Measurements from ENCODE around the gene MARCHF10. TPM values are rescaled to one million over a fixed set of nuclear protein-coding genes. Genes with fewer than 3 reads are reported as not detected.

Gene MARCHF10
- total RNA-seq, 3 donors from 2014 or later: under 0.01 to 0.16 TPM; not detected in 1

DNA sequence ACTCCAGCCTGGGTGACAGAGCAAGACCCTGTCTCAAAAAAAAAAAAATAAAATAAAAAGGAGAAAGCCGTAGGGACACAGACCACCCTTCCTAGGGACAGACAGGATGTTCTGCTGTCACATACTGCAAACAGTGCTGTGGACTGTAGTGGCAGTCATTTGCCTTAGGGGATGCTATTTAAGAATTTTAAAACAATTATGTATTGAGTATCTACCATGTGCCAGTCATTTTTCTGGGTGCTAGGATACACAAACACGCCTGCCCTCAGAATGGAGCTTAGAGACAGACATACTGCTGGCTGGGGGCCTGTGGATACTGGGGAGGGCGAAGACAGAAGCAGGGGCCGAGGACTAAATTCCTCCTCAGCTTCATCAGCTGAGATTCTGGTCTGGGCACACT is 135.2 kb downstream of the MARCHF10 start:
- Histone ChIP-seq H3K4me3 (no peak overlapping the region), H3K27me3 (no peaks in the 10 kb centered on the region), H3K27ac (no peak overlapping the region), H3K36me3 (no peaks in the 10 kb centered on the region), H3K4me1 (peaks cover 0 to 3% of the 10 kb centered on the region in 2 donors), H3K9me3 (no peaks in the 10 kb centered on the region)
- no peak for DNase-seq (ENCODE audit: low spot score in 2 of 2)
- TF ChIP-seq, protein P1, sequence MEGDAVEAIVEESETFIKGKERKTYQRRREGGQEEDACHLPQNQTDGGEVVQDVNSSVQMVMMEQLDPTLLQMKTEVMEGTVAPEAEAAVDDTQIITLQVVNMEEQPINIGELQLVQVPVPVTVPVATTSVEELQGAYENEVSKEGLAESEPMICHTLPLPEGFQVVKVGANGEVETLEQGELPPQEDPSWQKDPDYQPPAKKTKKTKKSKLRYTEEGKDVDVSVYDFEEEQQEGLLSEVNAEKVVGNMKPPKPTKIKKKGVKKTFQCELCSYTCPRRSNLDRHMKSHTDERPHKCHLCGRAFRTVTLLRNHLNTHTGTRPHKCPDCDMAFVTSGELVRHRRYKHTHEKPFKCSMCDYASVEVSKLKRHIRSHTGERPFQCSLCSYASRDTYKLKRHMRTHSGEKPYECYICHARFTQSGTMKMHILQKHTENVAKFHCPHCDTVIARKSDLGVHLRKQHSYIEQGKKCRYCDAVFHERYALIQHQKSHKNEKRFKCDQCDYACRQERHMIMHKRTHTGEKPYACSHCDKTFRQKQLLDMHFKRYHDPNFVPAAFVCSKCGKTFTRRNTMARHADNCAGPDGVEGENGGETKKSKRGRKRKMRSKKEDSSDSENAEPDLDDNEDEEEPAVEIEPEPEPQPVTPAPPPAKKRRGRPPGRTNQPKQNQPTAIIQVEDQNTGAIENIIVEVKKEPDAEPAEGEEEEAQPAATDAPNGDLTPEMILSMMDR (IDR thresholded peaks at IDR 0.05): no peak
- no peak for TF ChIP-seq POLR2AphosphoS5 (IDR thresholded peaks at IDR 0.05)
- no peak for TF ChIP-seq POLR2A (IDR thresholded peaks at IDR 0.05)
- intact Hi-C loops (cut with DNase I; ENCODE audit: low total_unique reads): no loop called here

DNA sequence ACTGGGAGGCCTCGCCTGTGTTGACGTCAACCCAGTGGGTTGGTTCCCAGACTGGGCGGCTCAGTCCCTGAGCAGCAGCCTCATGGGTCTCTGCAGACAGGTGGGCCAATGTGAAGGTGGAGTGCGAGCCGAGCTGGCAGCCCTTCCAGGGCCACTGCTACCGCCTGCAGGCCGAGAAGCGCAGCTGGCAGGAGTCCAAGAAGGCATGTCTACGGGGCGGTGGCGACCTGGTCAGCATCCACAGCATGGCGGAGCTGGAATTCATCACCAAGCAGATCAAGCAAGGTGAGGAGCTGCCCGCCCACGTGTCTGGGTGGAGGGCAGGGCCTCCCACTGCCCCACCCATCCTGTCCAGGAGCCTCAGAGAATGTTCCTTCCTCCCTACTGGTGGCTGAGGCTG is 136.6 kb downstream of the MARCHF10 start:
- no peaks in the 10 kb centered on the region for H3K27me3 ChIP-seq
- peaks cover 0 to 3% of the 10 kb centered on the region in 2 donors for H3K4me1 ChIP-seq
- H3K36me3 ChIP-seq: no peaks in the 10 kb centered on the region
- TF ChIP-seq POLR2A (IDR thresholded peaks at IDR 0.05) (no peak), POLR2AphosphoS5 (IDR thresholded peaks at IDR 0.05) (no peak)
- TF ChIP-seq, protein P1 (IDR thresholded peaks at IDR 0.05): no peak
- H3K27ac ChIP-seq: peak overlapping the region; percentile 71 to 72
- peak overlapping the region in 1 of 3 donors; percentile 27 for H3K4me3 ChIP-seq
- H3K9me3 ChIP-seq: no peaks in the 10 kb centered on the region
- DNase-seq (ENCODE audit: low spot score in 2 of 2): peak in 1 of 2 donors; percentile 74
- intact Hi-C loops (cut with DNase I; ENCODE audit: low total_unique reads): no loop called here

DNA sequence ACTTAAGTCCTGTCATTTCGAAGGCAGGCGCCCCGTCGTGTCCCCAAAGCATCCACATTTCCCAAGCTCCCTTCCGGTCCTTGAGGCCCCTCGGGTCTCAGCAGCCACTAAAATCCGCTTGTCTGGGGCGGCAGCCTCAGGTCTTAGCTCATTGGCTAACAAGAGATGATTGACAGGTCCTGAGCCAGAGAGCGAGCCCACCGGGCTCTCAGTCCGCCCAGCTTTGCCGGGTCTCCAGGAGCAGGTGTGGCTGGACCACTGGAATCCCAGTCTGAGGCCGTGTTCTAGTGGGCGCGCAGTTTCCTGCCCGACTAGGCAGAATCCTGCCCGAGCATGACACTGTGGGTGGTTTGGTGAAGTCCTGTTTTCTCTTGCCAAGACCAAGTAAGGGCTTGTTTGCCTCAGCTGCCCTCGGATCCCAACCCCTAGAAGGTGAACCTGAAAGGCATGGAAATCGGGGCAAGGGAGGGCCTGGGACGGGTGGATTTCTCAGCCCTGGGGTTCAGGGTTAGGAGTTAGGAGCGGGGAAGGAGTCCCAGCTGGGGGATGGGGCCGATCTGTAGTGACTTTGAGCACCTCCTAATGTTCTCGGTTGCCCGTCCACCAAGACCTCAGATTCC is 137.8 kb downstream of the MARCHF10 start:
- TF ChIP-seq POLR2AphosphoS5 (IDR thresholded peaks at IDR 0.05) (no peak), POLR2A (IDR thresholded peaks at IDR 0.05) (no peak)
- TF ChIP-seq, protein P1 (IDR thresholded peaks at IDR 0.05): no peak
- Histone ChIP-seq H3K36me3 (no peaks in the 10 kb centered on the region), H3K9me3 (no peaks in the 10 kb centered on the region), H3K27me3 (no peaks in the 10 kb centered on the region), H3K27ac (peak overlapping the region; percentile 71 to 72), H3K4me3 (no peak overlapping the region), H3K4me1 (peaks cover 0 to 3% of the 10 kb centered on the region in 2 donors)
- intact Hi-C loops (cut with DNase I; ENCODE audit: low total_unique reads): no loop called here
- peak in 1 of 2 donors; percentile 90 for DNase-seq (ENCODE audit: low spot score in 2 of 2)

DNA sequence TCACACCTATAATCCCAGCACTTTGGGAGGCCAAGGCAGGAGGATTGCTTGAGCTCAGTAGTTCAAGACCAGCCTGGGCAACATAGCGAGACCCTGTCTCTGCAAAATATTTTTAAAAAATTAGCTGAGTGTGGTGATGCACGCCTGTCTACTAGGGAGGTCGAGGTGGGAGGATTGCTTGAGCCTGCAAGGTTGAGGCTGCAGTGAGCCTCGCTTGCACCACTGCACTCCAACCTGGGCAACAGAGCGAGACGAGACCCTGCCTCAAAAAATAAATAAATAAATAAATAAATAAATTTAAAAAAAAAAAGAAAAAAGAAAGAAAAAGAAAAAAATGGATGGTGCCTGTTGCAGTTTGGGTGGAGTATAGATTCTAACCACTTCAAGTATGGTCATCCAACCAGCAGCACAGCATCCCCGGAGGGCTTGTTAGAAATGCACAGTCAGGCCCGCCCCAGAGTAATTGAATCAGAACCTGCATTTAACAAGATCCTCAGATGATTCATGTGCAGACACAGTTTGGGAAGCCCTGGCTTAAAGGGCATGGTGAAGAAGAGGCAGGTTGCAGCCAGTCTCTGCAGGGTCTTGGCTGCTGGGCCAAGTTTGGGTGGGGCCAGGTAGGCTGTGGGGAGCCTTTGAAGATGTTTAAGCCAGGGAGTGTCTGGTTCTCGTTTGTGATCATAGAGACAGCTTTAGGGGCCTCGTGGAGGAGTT is 139.9 kb downstream of the MARCHF10 start:
- DNase-seq (ENCODE audit: low spot score in 2 of 2): no peak
- Histone ChIP-seq H3K4me3 (no peak overlapping the region), H3K27me3 (no peaks in the 10 kb centered on the region), H3K9me3 (no peaks in the 10 kb centered on the region), H3K27ac (no peak overlapping the region), H3K4me1 (no peaks in the 10 kb centered on the region), H3K36me3 (no peaks in the 10 kb centered on the region)
- intact Hi-C loops (cut with DNase I; ENCODE audit: low total_unique reads): loop anchor here (1.0 kb wide), 1 partner anchor 12 kb away; no protein-coding TSS in a partner anchor
- TF ChIP-seq, protein P1 (IDR thresholded peaks at IDR 0.05): no peak
- no peak for TF ChIP-seq POLR2A (IDR thresholded peaks at IDR 0.05)
- TF ChIP-seq POLR2AphosphoS5 (IDR thresholded peaks at IDR 0.05): no peak

Data from breast epithelium (tissue), 4 donors.